GM12891 (cell line): ENCODE measurements around the gene ICAM4.

ENCODE experiments used
- POLR2A ChIP-seq: IDR thresholded peaks from 2 replicates; pipeline ENCODE4 v1.6.1; 2011; ENCODE audit warnings: low read depth, low read length, control low read depth
- POLR2AphosphoS5 ChIP-seq: IDR thresholded peaks from 2 replicates; pipeline ENCODE4 v1.6.1; 2011; ENCODE audit warnings: low read depth, low read length, control low read depth
- TAF1 ChIP-seq: IDR thresholded peaks from 2 replicates; pipeline ENCODE4 v1.6.1; 2011; ENCODE audit warnings: low read depth, low read length, control low read depth

- TF ChIP-seq POLR2A (no peak), POLR2AphosphoS5 (no peak), TAF1 (no peak)
Observed at GRCh38 chr19:10286803-10287737, at the start of gene ICAM4.
